Measurements from ENCODE around the gene ITPR3. TPM values are rescaled to one million over a fixed set of nuclear protein-coding genes. Genes with fewer than 3 reads are reported as not detected.

ITPR3 gene
- total RNA-seq, 4 donors from 2014 or later = 76.8 to 101 (median 93.9) TPM

GRCh38 chr6:33740794-33741193, 119.7 kb downstream of the ITPR3 start:
- 84 to 86% methylated on average over 5 of the region's 5 CpGs for WGBS, 2 donors
- no peak overlapping the region for H3K27ac ChIP-seq

DNA sequence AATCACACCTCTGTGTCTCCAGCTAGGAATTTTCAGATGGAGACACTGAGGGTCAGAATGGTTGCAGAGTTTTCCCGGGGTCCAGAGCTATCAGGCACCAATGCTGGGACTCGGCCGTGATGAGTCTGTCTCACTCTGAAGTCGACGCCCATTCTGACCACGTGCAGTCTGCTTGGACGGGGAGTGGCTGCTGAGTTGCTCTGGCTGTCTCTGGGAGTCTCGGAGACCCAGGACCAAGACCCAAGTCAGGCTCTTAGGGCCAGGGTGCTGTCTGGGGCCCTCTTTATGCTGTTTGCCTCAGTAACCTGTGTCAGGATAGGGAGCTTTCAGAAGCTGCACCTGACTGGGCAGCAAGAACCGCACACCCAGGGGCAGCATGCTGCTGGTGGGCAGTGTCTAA, 121.0 kb downstream of the ITPR3 start:
- H3K27ac ChIP-seq = no peak overlapping the region
- peaks cover 0 to 30% (median 3%) of the 10 kb centered on the region in 4 donors for H3K4me1 ChIP-seq
- H3K9me3 ChIP-seq = no peaks in the 10 kb centered on the region
- H3K4me3 ChIP-seq = no peak overlapping the region
- 50 to 63% methylated on average over 4 to 6 of the region's 9 CpGs for WGBS, 2 donors
- H3K36me3 ChIP-seq = no peaks in the 10 kb centered on the region
- no peak for DNase-seq (ENCODE audit: low spot score in 2 of 2)
- H3K27me3 ChIP-seq = no peaks in the 10 kb centered on the region
- TF ChIP-seq EP300 (IDR thresholded peaks at IDR 0.05) (no peak), POLR2A (IDR thresholded peaks at IDR 0.05) (no peak)
- TF ChIP-seq, protein P1, sequence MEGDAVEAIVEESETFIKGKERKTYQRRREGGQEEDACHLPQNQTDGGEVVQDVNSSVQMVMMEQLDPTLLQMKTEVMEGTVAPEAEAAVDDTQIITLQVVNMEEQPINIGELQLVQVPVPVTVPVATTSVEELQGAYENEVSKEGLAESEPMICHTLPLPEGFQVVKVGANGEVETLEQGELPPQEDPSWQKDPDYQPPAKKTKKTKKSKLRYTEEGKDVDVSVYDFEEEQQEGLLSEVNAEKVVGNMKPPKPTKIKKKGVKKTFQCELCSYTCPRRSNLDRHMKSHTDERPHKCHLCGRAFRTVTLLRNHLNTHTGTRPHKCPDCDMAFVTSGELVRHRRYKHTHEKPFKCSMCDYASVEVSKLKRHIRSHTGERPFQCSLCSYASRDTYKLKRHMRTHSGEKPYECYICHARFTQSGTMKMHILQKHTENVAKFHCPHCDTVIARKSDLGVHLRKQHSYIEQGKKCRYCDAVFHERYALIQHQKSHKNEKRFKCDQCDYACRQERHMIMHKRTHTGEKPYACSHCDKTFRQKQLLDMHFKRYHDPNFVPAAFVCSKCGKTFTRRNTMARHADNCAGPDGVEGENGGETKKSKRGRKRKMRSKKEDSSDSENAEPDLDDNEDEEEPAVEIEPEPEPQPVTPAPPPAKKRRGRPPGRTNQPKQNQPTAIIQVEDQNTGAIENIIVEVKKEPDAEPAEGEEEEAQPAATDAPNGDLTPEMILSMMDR (IDR thresholded peaks at IDR 0.05) = no peak

More at GRCh38 chr6:33740794-33741193, 119.7 kb downstream of the ITPR3 start:
- Histone ChIP-seq H3K4me3 (no peak overlapping the region), H3K36me3 (no peaks in the 10 kb centered on the region), H3K9me3 (no peaks in the 10 kb centered on the region), H3K27me3 (no peaks in the 10 kb centered on the region), H3K4me1 (peaks cover 0 to 17% (median 3%) of the 10 kb centered on the region in 4 donors)
- TF ChIP-seq EP300 (IDR thresholded peaks at IDR 0.05) = no peak
- TF ChIP-seq, protein P1 (IDR thresholded peaks at IDR 0.05) = no peak
- no peak for TF ChIP-seq POLR2A (IDR thresholded peaks at IDR 0.05)
- no peak for DNase-seq (ENCODE audit: low spot score in 2 of 2)

DNA sequence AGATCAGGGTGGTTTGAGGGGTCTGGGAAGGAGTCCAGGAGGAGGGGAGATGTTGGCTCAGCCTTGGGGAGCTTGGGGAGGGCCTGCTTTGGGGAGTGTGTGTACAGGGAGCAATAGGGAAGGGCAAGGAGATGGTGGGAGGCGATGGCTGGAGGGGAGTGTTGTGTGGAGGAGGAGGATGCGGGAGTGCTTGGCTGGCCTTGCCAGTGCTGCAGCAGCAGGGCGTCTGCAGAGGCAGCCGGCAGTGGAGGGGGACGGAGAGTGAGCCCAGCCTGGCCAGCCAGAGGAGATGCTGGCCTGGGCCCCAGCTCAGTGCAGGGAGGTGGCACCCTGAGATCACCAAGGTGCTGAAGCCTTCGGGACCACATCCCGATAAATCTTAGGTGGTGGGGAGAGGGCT, 121.7 kb downstream of the ITPR3 start:
- TF ChIP-seq EP300 (IDR thresholded peaks at IDR 0.05) (no peak), POLR2A (IDR thresholded peaks at IDR 0.05) (no peak)
- TF ChIP-seq, protein P1 (IDR thresholded peaks at IDR 0.05) = no peak
- WGBS, 2 donors = 56 to 62% methylated on average over 7 of the region's 7 CpGs

DNA sequence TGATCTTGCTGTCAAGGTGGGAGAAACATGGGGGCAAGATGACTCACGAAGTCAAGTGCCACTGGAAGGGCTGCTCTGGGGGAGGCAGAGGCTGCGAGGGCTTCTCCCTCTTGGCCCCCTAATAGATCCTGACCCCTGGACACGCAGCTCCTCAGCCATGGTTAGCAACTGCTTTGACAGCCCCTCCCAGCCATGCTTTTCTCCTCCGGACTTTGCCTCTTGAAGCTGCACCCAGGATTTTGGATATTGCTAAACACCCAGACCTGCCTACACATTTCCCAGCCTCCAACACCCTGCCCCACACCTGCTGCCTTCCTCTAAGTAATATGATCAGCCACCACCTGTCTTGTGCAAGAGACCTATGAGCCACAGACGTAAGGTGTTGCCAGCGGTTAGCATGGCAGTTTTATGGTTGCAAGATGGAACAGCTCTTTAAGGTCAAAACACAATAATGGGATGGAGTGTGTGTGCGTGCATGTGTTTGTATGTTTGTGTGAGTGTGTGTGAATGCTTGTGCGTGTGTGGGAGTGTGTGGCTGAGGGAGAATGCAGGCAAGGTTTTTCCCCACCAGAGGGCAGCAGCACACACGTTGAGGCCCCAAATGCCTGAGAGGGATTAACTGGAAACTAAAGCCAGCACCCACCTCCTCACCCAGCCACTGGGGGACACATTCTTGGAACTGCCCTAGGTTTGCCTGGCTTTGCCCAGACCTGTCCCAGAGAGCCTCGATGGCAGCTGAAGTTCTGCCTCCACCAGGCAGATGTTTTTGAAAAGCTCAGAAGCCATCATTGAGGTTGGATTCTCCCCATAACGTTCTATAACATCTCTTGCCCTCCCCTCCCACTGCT, 123.1 kb downstream of the ITPR3 start:
- DNase-seq (ENCODE audit: low spot score in 2 of 2) = peak; percentile 49 to 77
- Histone ChIP-seq H3K27ac (peak overlapping the region in 2 of 4 donors; percentile 53 to 75), H3K4me3 (no peak overlapping the region), H3K36me3 (no peaks in the 10 kb centered on the region), H3K4me1 (peaks cover 0 to 32% (median 3%) of the 10 kb centered on the region in 4 donors), H3K27me3 (no peaks in the 10 kb centered on the region), H3K9me3 (no peaks in the 10 kb centered on the region)
- WGBS, 2 donors = 26 to 35% methylated on average over 11 of the region's 11 CpGs
- TF ChIP-seq, protein P1 (IDR thresholded peaks at IDR 0.05) = peak; percentile 79 to 90 (median 86)
- no peak for TF ChIP-seq EP300 (IDR thresholded peaks at IDR 0.05)
- no peak for TF ChIP-seq POLR2A (IDR thresholded peaks at IDR 0.05)

More for the DNA sequence above, 121.7 kb downstream of the ITPR3 start:
- no peak overlapping the region for H3K27ac ChIP-seq
- no peaks in the 10 kb centered on the region for H3K36me3 ChIP-seq
- no peaks in the 10 kb centered on the region for H3K27me3 ChIP-seq
- DNase-seq (ENCODE audit: low spot score in 2 of 2) = no peak
- H3K4me3 ChIP-seq = no peak overlapping the region
- H3K9me3 ChIP-seq = no peaks in the 10 kb centered on the region
- H3K4me1 ChIP-seq = peaks cover 0 to 32% (median 3%) of the 10 kb centered on the region in 4 donors

DNA sequence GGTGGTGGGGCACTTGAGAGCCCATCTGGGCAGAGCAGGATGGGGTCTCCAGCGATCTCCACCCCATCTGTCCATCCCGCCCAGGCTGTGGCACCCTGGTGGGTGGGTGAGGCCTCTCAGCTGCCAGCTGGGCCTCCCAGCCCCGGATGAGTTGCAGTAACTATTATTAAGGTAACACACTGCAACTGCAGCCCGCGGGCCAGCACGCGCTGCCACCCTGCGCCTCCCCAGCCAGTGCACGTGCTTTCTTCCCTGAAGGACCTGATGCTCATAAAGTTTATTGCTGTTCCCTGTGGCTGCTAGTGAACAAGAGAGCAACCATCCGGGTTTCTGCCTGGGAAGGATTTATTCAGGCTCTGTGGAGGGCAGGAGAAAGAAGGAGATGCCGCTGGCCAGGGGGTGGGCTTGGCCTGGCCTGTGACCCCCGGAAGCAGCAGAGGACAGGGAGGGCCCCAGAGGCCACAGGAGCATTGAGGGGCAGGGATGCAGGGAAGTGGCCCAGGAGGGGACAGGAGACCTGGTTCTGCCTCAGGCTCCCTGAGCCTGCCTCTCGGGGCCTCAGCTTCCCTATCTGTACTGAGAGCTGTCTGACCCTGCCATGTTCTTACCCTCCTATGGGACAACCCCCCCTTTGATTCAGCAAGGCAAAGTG, 123.9 kb downstream of the ITPR3 start:
- WGBS, 2 donors = 54 to 55% methylated on average over 13 of the region's 13 CpGs
- Histone ChIP-seq H3K9me3 (no peaks in the 10 kb centered on the region), H3K27me3 (no peaks in the 10 kb centered on the region), H3K4me1 (peaks cover 0 to 32% (median 3%) of the 10 kb centered on the region in 4 donors), H3K36me3 (no peaks in the 10 kb centered on the region), H3K4me3 (no peak overlapping the region), H3K27ac (peak overlapping the region in 3 of 4 donors; percentile 53 to 79 (median 75))
- no peak for DNase-seq (ENCODE audit: low spot score in 2 of 2)
- TF ChIP-seq, protein P1 (IDR thresholded peaks at IDR 0.05) = no peak
- no peak for TF ChIP-seq POLR2A (IDR thresholded peaks at IDR 0.05)
- TF ChIP-seq EP300 (IDR thresholded peaks at IDR 0.05) = no peak
